Mesenchymal stem cell (in vitro differentiated cells and primary cell): ENCODE results near the gene CCNYL1.

ENCODE experiments used
- DNase-seq: peaks from one replicate; pipeline ENCODE4 v3.0.0-alpha.2; 2013
- H2AFZ ChIP-seq: one replicate; pipeline ENCODE4 v1.6.1; 2013; ENCODE audit warnings: low read depth, mild to moderate bottlenecking, control low read depth, inconsistent platforms, low read length, moderate library complexity
- H2AK5ac ChIP-seq: 2 replicates; pipeline ENCODE4 v1.6.1; 2013; ENCODE audit warnings: low read length, moderate library complexity, mild to moderate bottlenecking, inconsistent platforms; ENCODE audit not compliant: severe bottlenecking
- H2BK120ac ChIP-seq: one replicate; pipeline ENCODE4 v1.6.1; 2013; ENCODE audit warnings: low read depth, mild to moderate bottlenecking, inconsistent platforms, low read length, moderate library complexity
- H2BK12ac ChIP-seq, 2 experiments: one replicate each; pipeline ENCODE4 v1.6.1; 2013; ENCODE audit warnings: inconsistent platforms in 2 of 2, low read length in 2 of 2, mild to moderate bottlenecking in 2 of 2, moderate library complexity in 2 of 2, control low read depth in 1 of 2
- H2BK15ac ChIP-seq: one replicate; pipeline ENCODE4 v1.6.1; 2013; ENCODE audit warnings: mild to moderate bottlenecking, low read depth, inconsistent platforms; ENCODE audit not compliant: poor library complexity, severe bottlenecking
- H2BK5ac ChIP-seq: 2 replicates; pipeline ENCODE4 v1.6.1; 2013; ENCODE audit warnings: low read depth, mild to moderate bottlenecking, low read length, control low read depth, inconsistent platforms; ENCODE audit not compliant: poor library complexity, severe bottlenecking
- H3K14ac ChIP-seq, 2 experiments: one replicate each; pipeline ENCODE4 v1.6.1; 2013; ENCODE audit warnings: inconsistent platforms in 2 of 2, low read length in 2 of 2, control low read depth in 1 of 2, mild to moderate bottlenecking in 1 of 2, moderate library complexity in 1 of 2
- H3K18ac ChIP-seq, 2 experiments: one replicate each; pipeline ENCODE4 v1.6.1; 2013; ENCODE audit warnings: inconsistent platforms in 2 of 2, low read length in 2 of 2, control low read depth in 1 of 2, low read depth in 1 of 2, mild to moderate bottlenecking in 1 of 2
- H3K23ac ChIP-seq, 2 experiments: one replicate each; pipeline ENCODE4 v1.6.1; 2013; ENCODE audit warnings: inconsistent platforms in 2 of 2, low read length in 2 of 2, mild to moderate bottlenecking in 2 of 2, moderate library complexity in 2 of 2, control low read depth in 1 of 2
- H3K27ac ChIP-seq: 2 replicates; pipeline ENCODE4 v1.5.1; 2013; ENCODE audit warnings: mild to moderate bottlenecking, moderate library complexity, low read length, control low read depth, inconsistent platforms; ENCODE audit not compliant: poor library complexity, severe bottlenecking
- H3K27me3 ChIP-seq, 2 experiments: 2 replicates each; pipeline versions ENCODE4 v1.6.1 to v1.7.0; 2013; ENCODE audit warnings: low read length in 2 of 2, mild to moderate bottlenecking in 2 of 2, moderate library complexity in 2 of 2, control low read depth in 1 of 2, inconsistent platforms in 1 of 2; ENCODE audit not compliant: control insufficient read depth in 1 of 2, insufficient read depth in 1 of 2
- H3K36me3 ChIP-seq, 2 experiments: 2 replicates each; pipeline versions ENCODE4 v1.6.1 to v1.7.0; 2013; ENCODE audit warnings: low read length in 2 of 2, control low read depth in 1 of 2, inconsistent platforms in 1 of 2, low read depth in 1 of 2, mild to moderate bottlenecking in 1 of 2; ENCODE audit not compliant: insufficient read depth in 2 of 2, control insufficient read depth in 1 of 2
- H3K4ac ChIP-seq, 2 experiments: one replicate each; pipeline ENCODE4 v1.6.1; 2013; ENCODE audit warnings: inconsistent platforms in 2 of 2, low read length in 2 of 2, mild to moderate bottlenecking in 2 of 2, moderate library complexity in 2 of 2, control low read depth in 1 of 2, low read depth in 1 of 2
- H3K4me1 ChIP-seq: 2 replicates; pipeline ENCODE4 v1.6.1; 2013; ENCODE audit warnings: low read depth, low read length, control low read depth; ENCODE audit not compliant: control insufficient read depth, insufficient read depth
- H3K4me2 ChIP-seq: 2 replicates; pipeline ENCODE4 v1.6.1; 2013; ENCODE audit warnings: low read length, mild to moderate bottlenecking, inconsistent platforms; ENCODE audit not compliant: poor library complexity, severe bottlenecking
- H3K4me3 ChIP-seq, 2 experiments: 2 replicates each; pipeline versions ENCODE4 v1.5.1 to v1.7.0; 2013; ENCODE audit warnings: low read length in 2 of 2, mild to moderate bottlenecking in 2 of 2, control low read depth in 1 of 2, low read depth in 1 of 2; ENCODE audit not compliant: insufficient read depth in 1 of 2
- H3K79me1 ChIP-seq: replicated peaks from 2 replicates; pipeline ENCODE4 v1.6.1; 2013; ENCODE audit warnings: mild to moderate bottlenecking, control low read depth, low read length, inconsistent platforms; ENCODE audit not compliant: poor library complexity, severe bottlenecking
- H3K9ac ChIP-seq: 2 replicates; pipeline ENCODE4 v1.7.0; 2013; ENCODE audit warnings: mild to moderate bottlenecking, low read length, moderate library complexity
- H3K9me3 ChIP-seq: 2 replicates; pipeline ENCODE4 v1.7.0; 2013; ENCODE audit warnings: mild to moderate bottlenecking, low read length; ENCODE audit not compliant: control insufficient read depth
- H4K8ac ChIP-seq: one replicate; pipeline ENCODE4 v1.6.1; 2013; ENCODE audit warnings: inconsistent platforms, mild to moderate bottlenecking, low read length, moderate library complexity
- H4K91ac ChIP-seq: one replicate; pipeline ENCODE4 v1.6.1; 2013; ENCODE audit warnings: mild to moderate bottlenecking, low read length, inconsistent platforms
- WGBS: methylation state at CpG from one replicate; pipeline ENCODE4 v1.1.7; 2013; ENCODE audit warnings: mixed read lengths; 5-methylcytosine and 5-hydroxymethylcytosine counted together

The CCNYL1 gene

GRCh38 chr2:207706936-207707860 is 4.2 kb upstream of the CCNYL1 start:
- H3K27me3 ChIP-seq: no peaks in the 10 kb centered on the region
- H3K14ac ChIP-seq: no peak overlapping the region
- no peaks in the 10 kb centered on the region for H3K9me3 ChIP-seq
- H3K79me1 ChIP-seq: peaks cover 1% of the 10 kb centered on the region
- DNase-seq: peak; percentile 5
- H3K4me1 ChIP-seq: no peaks in the 10 kb centered on the region
- H2BK120ac ChIP-seq: no peak overlapping the region
- H4K8ac ChIP-seq: no peak overlapping the region
- H3K27ac ChIP-seq: no peak overlapping the region
- H2BK15ac ChIP-seq: no peak overlapping the region
- H2AFZ ChIP-seq: no peak overlapping the region
- 100% methylated on average over 1 of the region's 4 CpGs for WGBS
- H2BK12ac ChIP-seq: no peak overlapping the region
- no peak overlapping the region for H3K4me3 ChIP-seq
- no peak overlapping the region for H2BK5ac ChIP-seq
- H3K18ac ChIP-seq: no peak overlapping the region
- no peak overlapping the region for H3K9ac ChIP-seq
- no peak overlapping the region for H3K23ac ChIP-seq
- H3K4me2 ChIP-seq: no peak overlapping the region
- no peak overlapping the region for H2AK5ac ChIP-seq
- no peaks in the 10 kb centered on the region for H3K36me3 ChIP-seq
- no peak overlapping the region for H3K4ac ChIP-seq
- no peak overlapping the region for H4K91ac ChIP-seq

- Histone ChIP-seq H2BK12ac (peak overlapping the region in 1 of 2 experiments; percentile 6), H3K36me3 (no peaks in the 10 kb centered on the region), H2BK15ac (no peak overlapping the region), H3K9me3 (no peaks in the 10 kb centered on the region), H3K18ac (peak overlapping the region; percentile 62 to 88), H3K9ac (peak overlapping the region; percentile 90), H3K4ac (peak overlapping the region; percentile 61 to 82), H3K23ac (peak overlapping the region in 1 of 2 experiments; percentile 96), H3K14ac (peak overlapping the region in 1 of 2 experiments; percentile 12), H4K91ac (peak overlapping the region; percentile 91), H2AK5ac (no peak overlapping the region), H2BK120ac (no peak overlapping the region), H4K8ac (peak overlapping the region; percentile 61), H3K4me3 (peak overlapping the region; percentile 97 to 98), H3K79me1 (peaks cover 9% of the 10 kb centered on the region), H3K27me3 (no peaks in the 10 kb centered on the region), H2AFZ (peak overlapping the region; percentile 87), H3K4me2 (peak overlapping the region; percentile 92), H3K4me1 (peaks cover 3% of the 10 kb centered on the region), H2BK5ac (peak overlapping the region; percentile 76), H3K27ac (peak overlapping the region; percentile 56)
- 1% methylated on average over 40 of the region's 67 CpGs for WGBS
- peak; percentile 66 for DNase-seq
Measured at GRCh38 chr2:207711750-207712530, 500 bp downstream of the CCNYL1 start.

- H2BK15ac ChIP-seq: no peak overlapping the region
- H3K27me3 ChIP-seq: no peaks in the 10 kb centered on the region
- H3K27ac ChIP-seq: no peak overlapping the region
- no peak overlapping the region for H2BK12ac ChIP-seq
- H3K18ac ChIP-seq: no peak overlapping the region
- H3K4ac ChIP-seq: no peak overlapping the region
- no peak overlapping the region for H3K4me2 ChIP-seq
- H3K79me1 ChIP-seq: peaks cover 21% of the 10 kb centered on the region
- H2BK120ac ChIP-seq: no peak overlapping the region
- no peak overlapping the region for H3K9ac ChIP-seq
- H4K91ac ChIP-seq: no peak overlapping the region
- H2AK5ac ChIP-seq: no peak overlapping the region
- no peak overlapping the region for H4K8ac ChIP-seq
- H3K4me3 ChIP-seq: no peak overlapping the region
- WGBS: 100% methylated on average over 3 of the region's 5 CpGs
- H3K23ac ChIP-seq: no peak overlapping the region
- no peaks in the 10 kb centered on the region for H3K9me3 ChIP-seq
- no peak overlapping the region for H3K14ac ChIP-seq
- H3K36me3 ChIP-seq: no peaks in the 10 kb centered on the region
- H2BK5ac ChIP-seq: no peak overlapping the region
- no peak for DNase-seq
- H3K4me1 ChIP-seq: peaks cover 3% of the 10 kb centered on the region
- no peak overlapping the region for H2AFZ ChIP-seq
Measured at GRCh38 chr2:207716056-207716455, 4.6 kb downstream of the CCNYL1 start.

- no peak overlapping the region for H3K14ac ChIP-seq
- H3K27ac ChIP-seq: no peak overlapping the region
- WGBS: no CpG with 5 or more reads among the region's 3 CpGs
- no peak overlapping the region for H2BK120ac ChIP-seq
- H4K8ac ChIP-seq: no peak overlapping the region
- H3K79me1 ChIP-seq: peaks cover 21% of the 10 kb centered on the region
- no peaks in the 10 kb centered on the region for H3K36me3 ChIP-seq
- H3K9me3 ChIP-seq: no peaks in the 10 kb centered on the region
- H3K4me2 ChIP-seq: no peak overlapping the region
- H3K27me3 ChIP-seq: no peaks in the 10 kb centered on the region
- no peak overlapping the region for H2AK5ac ChIP-seq
- H3K4me1 ChIP-seq: peaks cover 1% of the 10 kb centered on the region
- no peak overlapping the region for H2BK15ac ChIP-seq
- no peak overlapping the region for H4K91ac ChIP-seq
- H3K23ac ChIP-seq: no peak overlapping the region
- no peak for DNase-seq
- no peak overlapping the region for H2AFZ ChIP-seq
- H3K4ac ChIP-seq: no peak overlapping the region
- H3K4me3 ChIP-seq: no peak overlapping the region
- no peak overlapping the region for H3K18ac ChIP-seq
- H2BK5ac ChIP-seq: no peak overlapping the region
- H3K9ac ChIP-seq: no peak overlapping the region
- H2BK12ac ChIP-seq: no peak overlapping the region
Measured at GRCh38 chr2:207718521-207718920, 7.1 kb downstream of the CCNYL1 start.
